Measurements from ENCODE around the gene FHIT.

Gene FHIT

DNA sequence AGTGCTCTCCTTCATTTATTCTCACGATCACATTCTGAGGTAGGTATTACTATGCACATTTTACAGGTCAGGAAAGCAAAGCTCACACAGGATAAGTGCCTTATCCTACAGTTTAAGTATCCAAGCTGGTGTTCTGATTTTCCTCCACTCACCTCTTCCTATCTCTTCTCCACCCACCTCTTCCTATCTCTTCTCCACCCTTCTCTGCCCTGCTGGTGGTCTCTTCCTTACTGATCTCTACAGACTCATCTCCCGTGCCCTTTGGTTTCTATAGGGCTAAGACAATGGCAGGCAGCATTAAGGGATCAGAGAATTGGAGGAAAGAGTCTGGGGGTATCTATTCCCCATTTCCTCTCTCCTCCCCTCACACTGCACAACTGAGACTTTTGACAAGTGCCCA lies 319.1 kb downstream of the FHIT start:
- H3K27me3 Mint-ChIP-seq (ENCODE audit: low read depth, poor library complexity), result peaks cover 3% of the 10 kb centered on the region
- DNase-seq, result no peak
- H3K9me3 Mint-ChIP-seq, result peaks cover 20% of the 10 kb centered on the region
- H3K4me1 Mint-ChIP-seq, result peaks cover 25% of the 10 kb centered on the region
- H3K27ac Mint-ChIP-seq, result no peak overlapping the region
- TF ChIP-seq, protein P1, sequence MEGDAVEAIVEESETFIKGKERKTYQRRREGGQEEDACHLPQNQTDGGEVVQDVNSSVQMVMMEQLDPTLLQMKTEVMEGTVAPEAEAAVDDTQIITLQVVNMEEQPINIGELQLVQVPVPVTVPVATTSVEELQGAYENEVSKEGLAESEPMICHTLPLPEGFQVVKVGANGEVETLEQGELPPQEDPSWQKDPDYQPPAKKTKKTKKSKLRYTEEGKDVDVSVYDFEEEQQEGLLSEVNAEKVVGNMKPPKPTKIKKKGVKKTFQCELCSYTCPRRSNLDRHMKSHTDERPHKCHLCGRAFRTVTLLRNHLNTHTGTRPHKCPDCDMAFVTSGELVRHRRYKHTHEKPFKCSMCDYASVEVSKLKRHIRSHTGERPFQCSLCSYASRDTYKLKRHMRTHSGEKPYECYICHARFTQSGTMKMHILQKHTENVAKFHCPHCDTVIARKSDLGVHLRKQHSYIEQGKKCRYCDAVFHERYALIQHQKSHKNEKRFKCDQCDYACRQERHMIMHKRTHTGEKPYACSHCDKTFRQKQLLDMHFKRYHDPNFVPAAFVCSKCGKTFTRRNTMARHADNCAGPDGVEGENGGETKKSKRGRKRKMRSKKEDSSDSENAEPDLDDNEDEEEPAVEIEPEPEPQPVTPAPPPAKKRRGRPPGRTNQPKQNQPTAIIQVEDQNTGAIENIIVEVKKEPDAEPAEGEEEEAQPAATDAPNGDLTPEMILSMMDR (IDR thresholded peaks at IDR 0.05), result no peak
- H3K36me3 Mint-ChIP-seq (ENCODE audit: low read depth), result peaks cover 4% of the 10 kb centered on the region
- no peak overlapping the region for H3K4me3 Mint-ChIP-seq

DNA sequence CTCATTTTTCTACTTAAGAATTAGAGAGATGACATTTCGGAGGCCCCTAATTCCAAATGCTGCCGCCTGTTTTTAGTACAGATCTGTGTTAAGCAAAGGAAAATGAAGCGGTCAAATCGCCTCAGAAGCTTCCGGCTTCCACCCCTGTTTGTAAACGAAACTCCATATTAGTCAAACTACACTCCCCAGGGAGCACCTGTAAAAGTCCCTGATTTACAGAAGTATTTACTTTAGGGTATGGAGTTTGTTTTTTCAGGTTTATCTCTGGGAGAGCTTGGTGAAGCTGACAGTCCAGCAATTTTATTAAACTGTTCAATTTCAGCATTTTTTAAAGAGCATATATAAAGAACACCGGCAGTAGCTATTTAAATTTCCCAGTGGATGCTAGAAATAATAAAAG lies 319.8 kb downstream of the FHIT start:
- Mint-ChIP-seq H3K27me3 (ENCODE audit: low read depth, poor library complexity) (peaks cover 4% of the 10 kb centered on the region), H3K4me1 (peaks cover 25% of the 10 kb centered on the region), H3K4me3 (no peak overlapping the region), H3K36me3 (ENCODE audit: low read depth) (peaks cover 10% of the 10 kb centered on the region), H3K9me3 (peaks cover 27% of the 10 kb centered on the region), H3K27ac (peak overlapping the region; percentile 29)
- TF ChIP-seq, protein P1 (IDR thresholded peaks at IDR 0.05), result no peak
- peak; percentile 13 for DNase-seq

DNA sequence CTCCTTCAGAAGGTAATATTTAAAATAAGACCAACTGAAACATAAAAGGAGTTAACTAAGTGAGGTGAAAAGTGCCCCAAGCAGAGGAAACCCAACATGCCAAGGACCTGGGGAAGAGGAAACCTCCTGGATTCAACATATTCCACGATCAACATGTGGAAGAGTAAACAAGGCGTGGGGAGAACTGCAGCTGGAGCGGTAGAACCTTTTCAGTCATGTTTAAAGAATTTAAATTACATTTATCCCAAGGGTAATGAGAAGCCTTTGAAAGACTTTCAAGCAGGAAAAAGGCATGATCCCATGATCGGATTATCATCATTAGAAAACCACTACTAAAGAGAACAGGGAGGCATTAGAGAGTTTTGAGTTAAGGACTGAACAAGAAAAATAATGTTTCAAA lies 330.7 kb downstream of the FHIT start:
- H3K9me3 Mint-ChIP-seq, result peaks cover 23% of the 10 kb centered on the region
- peaks cover 12% of the 10 kb centered on the region for H3K27me3 Mint-ChIP-seq (ENCODE audit: low read depth, poor library complexity)
- no peak overlapping the region for H3K4me3 Mint-ChIP-seq
- TF ChIP-seq, protein P1 (IDR thresholded peaks at IDR 0.05), result no peak
- H3K4me1 Mint-ChIP-seq, result peaks cover 4% of the 10 kb centered on the region
- H3K36me3 Mint-ChIP-seq (ENCODE audit: low read depth), result peaks cover 7% of the 10 kb centered on the region
- DNase-seq, result no peak
- H3K27ac Mint-ChIP-seq, result no peak overlapping the region

DNA sequence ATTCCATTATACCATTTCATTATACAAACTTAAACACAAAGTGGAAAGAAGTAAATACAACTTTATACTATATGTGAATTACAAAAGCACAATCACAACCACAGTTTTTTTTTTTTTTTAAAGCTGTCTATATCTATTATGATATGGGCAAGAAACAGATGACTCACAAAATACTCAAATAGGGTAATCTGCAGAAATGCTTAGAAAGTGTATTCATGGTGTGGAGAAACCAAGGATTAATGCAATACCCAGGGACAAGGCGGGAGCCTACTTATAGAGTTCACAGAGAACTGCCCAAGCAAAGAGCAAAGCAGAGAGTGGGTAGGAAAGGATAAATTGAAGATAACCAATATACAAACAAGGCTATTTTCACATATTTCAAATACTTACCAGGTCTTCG lies 332.0 kb downstream of the FHIT start:
- TF ChIP-seq, protein P1 (IDR thresholded peaks at IDR 0.05), result no peak
- H3K4me1 Mint-ChIP-seq, result peaks cover 4% of the 10 kb centered on the region
- no peak overlapping the region for H3K4me3 Mint-ChIP-seq
- no peak overlapping the region for H3K27ac Mint-ChIP-seq
- no peaks in the 10 kb centered on the region for H3K36me3 Mint-ChIP-seq (ENCODE audit: low read depth)
- DNase-seq, result no peak
- peaks cover 12% of the 10 kb centered on the region for H3K9me3 Mint-ChIP-seq
- peaks cover 12% of the 10 kb centered on the region for H3K27me3 Mint-ChIP-seq (ENCODE audit: low read depth, poor library complexity)

DNA sequence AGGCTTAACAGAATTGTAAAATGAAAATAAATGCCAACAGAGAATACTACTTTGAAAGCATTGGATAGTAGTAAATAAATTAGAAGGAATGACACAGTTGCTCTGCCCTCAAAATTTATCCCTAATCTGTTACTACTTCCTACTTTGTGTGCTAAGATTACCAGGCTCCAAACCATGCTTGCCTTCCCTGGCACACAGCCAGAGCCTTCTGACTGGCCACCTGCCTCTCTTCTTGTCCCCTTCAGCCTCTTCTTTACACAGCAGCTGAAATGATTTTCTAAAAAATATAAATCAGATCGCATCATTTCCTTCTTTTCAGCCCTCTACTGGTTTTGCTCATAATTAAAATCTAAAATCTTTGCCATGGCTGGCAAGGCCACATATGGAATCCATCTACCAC lies 334.1 kb downstream of the FHIT start:
- Mint-ChIP-seq H3K27me3 (ENCODE audit: low read depth, poor library complexity) (peaks cover 15% of the 10 kb centered on the region), H3K4me3 (no peak overlapping the region), H3K27ac (no peak overlapping the region), H3K4me1 (peaks cover 4% of the 10 kb centered on the region), H3K36me3 (ENCODE audit: low read depth) (peaks cover 6% of the 10 kb centered on the region), H3K9me3 (peaks cover 16% of the 10 kb centered on the region)
- no peak for DNase-seq
- TF ChIP-seq, protein P1 (IDR thresholded peaks at IDR 0.05), result no peak

DNA sequence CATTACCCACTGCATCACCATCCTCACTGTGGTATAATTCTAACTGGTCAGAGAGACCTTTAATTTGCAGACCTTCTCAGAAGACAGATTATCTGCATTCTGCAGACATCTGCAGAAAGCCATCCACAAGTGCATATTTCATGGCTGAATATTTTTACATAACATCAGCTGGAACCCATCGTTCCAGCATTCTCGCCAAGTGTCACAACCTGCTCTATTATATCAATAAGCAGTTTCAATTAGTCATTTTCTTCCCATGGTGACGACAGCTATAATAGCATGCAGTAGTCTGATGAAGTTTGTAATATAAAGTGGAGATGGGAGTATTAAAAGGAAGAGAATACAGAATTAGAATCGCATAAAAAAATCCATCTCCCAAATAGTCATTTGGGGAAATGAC lies 334.7 kb downstream of the FHIT start:
- H3K27ac Mint-ChIP-seq, result no peak overlapping the region
- TF ChIP-seq, protein P1 (IDR thresholded peaks at IDR 0.05), result no peak
- H3K4me3 Mint-ChIP-seq, result no peak overlapping the region
- H3K4me1 Mint-ChIP-seq, result peaks cover 4% of the 10 kb centered on the region
- no peak for DNase-seq
- peaks cover 19% of the 10 kb centered on the region for H3K9me3 Mint-ChIP-seq
- H3K27me3 Mint-ChIP-seq (ENCODE audit: low read depth, poor library complexity), result peaks cover 11% of the 10 kb centered on the region
- peaks cover 11% of the 10 kb centered on the region for H3K36me3 Mint-ChIP-seq (ENCODE audit: low read depth)
